Left lung (tissue), 10 donors: ENCODE data around the gene DIPK2B. TPM values are rescaled to one million over a fixed set of nuclear protein-coding genes. Genes with fewer than 3 reads are reported as not detected.

Experiments used
- ATAC-seq: fragments of 200-7000 bp; cut with Tn5 transposase; one replicate; pipeline ENCODE4 v1.9.1; 2020; ENCODE audit warnings: moderate library complexity
- DNase-seq, 4 donors: peaks; one replicate each; pipeline ENCODE4 v3.0.0-alpha.2; 2013 to 2020
- H3K27ac ChIP-seq, 2 donors: fragments of 200-600 bp; sonication (generic) in 1 of 2; one replicate each; pipeline versions ENCODE4 v1.5.0 to v1.8.0; 2020 to 2021
- H3K27me3 ChIP-seq, 2 donors: fragments of 200-600 bp; sonication (generic) in 1 of 2; one replicate each; pipeline versions ENCODE4 v1.5.0 to v1.8.0; 2020 to 2021
- H3K36me3 ChIP-seq, 2 donors: fragments of 200-600 bp; sonication (generic) in 1 of 2; one replicate each; pipeline versions ENCODE4 v1.5.0 to v1.8.0; 2020 to 2021
- H3K4me1 ChIP-seq, 2 donors: fragments of 200-600 bp; one replicate each; pipeline ENCODE4 v1.8.0; 2021
- H3K4me3 ChIP-seq, 2 donors: fragments of 200-600 bp; sonication (generic) in 1 of 2; one replicate each; pipeline versions ENCODE4 v1.5.0 to v1.8.0; 2020 to 2021; ENCODE audit warnings: mild to moderate bottlenecking in 1 of 2
- H3K9me3 ChIP-seq, 2 donors: fragments of 200-600 bp; sonication (generic) in 1 of 2; one replicate each; pipeline versions ENCODE4 v1.5.0 to v1.8.0; 2020 to 2021
- intact Hi-C, 2 donors: fragments of 100-400 bp; cut with DNase I; formaldehyde crosslinking; loops; one replicate each; pipeline versions ENCODE4 v1.11.2 to v1.14.2; 2022
- polyA plus RNA-seq, 6 donors: library from polyadenylated mRNA; unstranded; fragments of 120-200 nt; gene quantifications; one replicate each; pipeline ENCODE4 v1.2.1, GENCODE V29; 2013; ENCODE audit not compliant: insufficient read length in 6 of 6
- total RNA-seq, 2 donors: library from RNA; stranded (reverse); fragmentation: NEBNext Ultra II Directional; extraction: Animal tissue kit (Norgen Biotek cat#: 25700); gene quantifications; one replicate each; pipeline ENCODE4 v1.2.1, GENCODE V29; 2021
- TF ChIP-seq, protein P1 (sequence below), 2 donors: fragments of 200-600 bp; sonication (generic) in 1 of 2; IDR thresholded peaks; one replicate each; pipeline versions ENCODE4 v1.5.0 to v1.8.0; 2021; ENCODE audit warnings: antibody characterized with exemption in 2 of 2
- donor health status: DM: no; HTN: yes; CAD: no.
- donor health status: DM: no; HTN: no; CAD: no.

Gene DIPK2B
- total and polyA plus RNA-seq, 8 donors, result 9.2 to 40.6 (median 31.3) TPM

DNA sequence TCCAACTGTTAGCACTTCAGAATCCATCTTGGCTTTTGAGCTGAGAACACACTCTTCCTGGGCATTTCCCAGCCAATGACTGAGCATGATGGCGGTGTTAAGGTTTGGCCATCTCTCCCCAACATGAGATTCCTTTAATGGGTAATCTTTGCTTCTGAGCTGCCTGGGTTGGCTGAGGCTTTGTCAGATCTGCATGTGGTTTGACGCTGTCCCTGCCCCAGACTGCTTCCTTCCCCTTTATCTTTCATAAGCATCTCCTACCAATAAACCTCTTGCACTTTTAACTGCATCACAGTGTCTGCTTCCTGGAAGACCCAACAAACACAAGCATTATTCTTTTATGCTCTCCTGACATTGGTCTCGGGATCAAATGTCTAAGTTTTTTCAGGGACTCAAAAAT is 31.5 kb upstream of the DIPK2B start:
- DNase-seq, result no peak
- Histone ChIP-seq H3K4me3 (no peak overlapping the region), H3K36me3 (no peaks in the 10 kb centered on the region), H3K9me3 (no peaks in the 10 kb centered on the region), H3K27ac (no peak overlapping the region), H3K27me3 (no peaks in the 10 kb centered on the region), H3K4me1 (no peaks in the 10 kb centered on the region)
- TF ChIP-seq, protein P1, sequence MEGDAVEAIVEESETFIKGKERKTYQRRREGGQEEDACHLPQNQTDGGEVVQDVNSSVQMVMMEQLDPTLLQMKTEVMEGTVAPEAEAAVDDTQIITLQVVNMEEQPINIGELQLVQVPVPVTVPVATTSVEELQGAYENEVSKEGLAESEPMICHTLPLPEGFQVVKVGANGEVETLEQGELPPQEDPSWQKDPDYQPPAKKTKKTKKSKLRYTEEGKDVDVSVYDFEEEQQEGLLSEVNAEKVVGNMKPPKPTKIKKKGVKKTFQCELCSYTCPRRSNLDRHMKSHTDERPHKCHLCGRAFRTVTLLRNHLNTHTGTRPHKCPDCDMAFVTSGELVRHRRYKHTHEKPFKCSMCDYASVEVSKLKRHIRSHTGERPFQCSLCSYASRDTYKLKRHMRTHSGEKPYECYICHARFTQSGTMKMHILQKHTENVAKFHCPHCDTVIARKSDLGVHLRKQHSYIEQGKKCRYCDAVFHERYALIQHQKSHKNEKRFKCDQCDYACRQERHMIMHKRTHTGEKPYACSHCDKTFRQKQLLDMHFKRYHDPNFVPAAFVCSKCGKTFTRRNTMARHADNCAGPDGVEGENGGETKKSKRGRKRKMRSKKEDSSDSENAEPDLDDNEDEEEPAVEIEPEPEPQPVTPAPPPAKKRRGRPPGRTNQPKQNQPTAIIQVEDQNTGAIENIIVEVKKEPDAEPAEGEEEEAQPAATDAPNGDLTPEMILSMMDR (IDR thresholded peaks at IDR 0.05), result no peak
- intact Hi-C loops, result no loop called here
- ATAC-seq, result no peak

DNA sequence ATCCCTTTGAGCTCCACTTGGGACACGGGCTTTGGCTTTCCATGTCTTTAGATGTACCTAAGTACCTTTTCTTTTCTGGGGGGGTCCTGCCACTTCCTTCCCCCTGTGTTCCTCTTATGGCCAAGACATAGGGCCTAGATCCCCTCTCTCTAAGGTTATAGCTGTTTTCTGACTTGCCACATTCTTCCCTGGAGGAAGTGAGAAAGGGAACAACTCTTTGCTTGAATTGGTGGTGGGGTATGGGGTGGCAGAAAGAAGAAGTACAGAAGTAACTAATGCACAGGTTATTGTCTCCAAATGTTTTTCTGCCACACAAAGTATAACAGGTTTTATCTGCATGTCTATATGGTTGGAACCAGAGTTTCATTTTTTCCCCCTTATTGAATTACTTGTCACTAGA is 29.7 kb upstream of the DIPK2B start:
- no peaks in the 10 kb centered on the region for H3K4me1 ChIP-seq
- H3K36me3 ChIP-seq, result no peaks in the 10 kb centered on the region
- no peak overlapping the region for H3K27ac ChIP-seq
- no peak overlapping the region for H3K4me3 ChIP-seq
- H3K9me3 ChIP-seq, result no peaks in the 10 kb centered on the region
- no peaks in the 10 kb centered on the region for H3K27me3 ChIP-seq
- ATAC-seq, result no peak
- TF ChIP-seq, protein P1 (IDR thresholded peaks at IDR 0.05), result no peak
- intact Hi-C loops, result no loop called here
- DNase-seq, result no peak

DNA sequence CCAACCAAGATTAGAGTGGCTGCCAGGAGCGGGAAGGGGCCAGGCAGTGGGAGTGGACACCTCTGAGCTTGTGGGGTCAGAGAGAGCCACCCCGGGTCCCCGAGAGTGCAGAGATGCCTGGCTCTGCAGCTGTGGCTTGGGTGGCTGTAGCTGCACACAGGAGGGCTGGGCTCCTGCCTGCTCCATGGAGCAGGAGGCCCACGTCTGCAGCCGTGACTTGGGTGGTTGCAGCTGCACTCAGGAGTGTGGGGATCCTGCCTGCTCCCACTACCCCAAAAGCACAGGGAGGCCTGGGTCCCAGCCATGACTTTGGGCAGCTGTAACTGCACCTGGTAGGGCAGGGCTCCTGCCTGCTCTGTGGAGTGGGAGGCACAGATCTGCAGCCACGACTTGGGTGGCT is 28.7 kb upstream of the DIPK2B start:
- Histone ChIP-seq H3K27me3 (no peaks in the 10 kb centered on the region), H3K27ac (no peak overlapping the region), H3K36me3 (no peaks in the 10 kb centered on the region), H3K9me3 (no peaks in the 10 kb centered on the region), H3K4me1 (no peaks in the 10 kb centered on the region), H3K4me3 (no peak overlapping the region)
- TF ChIP-seq, protein P1 (IDR thresholded peaks at IDR 0.05), result no peak
- intact Hi-C loops, result no loop called here
- ATAC-seq, result no peak
- no peak for DNase-seq

DNA sequence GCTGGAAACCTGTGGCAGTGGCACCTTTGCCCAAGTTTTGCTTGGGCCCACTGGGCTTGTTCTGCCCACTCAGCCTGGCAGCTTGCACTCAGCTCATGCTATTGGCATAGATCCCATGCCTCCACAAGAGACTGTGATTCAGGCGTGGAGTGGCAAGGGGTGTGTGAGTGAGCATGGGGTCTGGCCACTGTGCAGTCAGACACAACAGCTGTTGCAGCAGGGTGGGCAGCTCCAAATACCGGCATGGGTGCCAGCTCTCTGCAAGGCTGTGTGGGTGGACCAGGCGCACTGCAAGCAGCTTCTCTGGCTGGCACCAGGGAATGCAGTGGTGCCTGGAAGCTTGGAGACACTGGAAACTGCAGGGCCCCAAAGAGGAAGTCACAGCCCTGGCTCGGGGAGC is 27.4 kb upstream of the DIPK2B start:
- Histone ChIP-seq H3K27me3 (no peaks in the 10 kb centered on the region), H3K4me1 (no peaks in the 10 kb centered on the region), H3K27ac (no peak overlapping the region), H3K9me3 (no peaks in the 10 kb centered on the region), H3K4me3 (no peak overlapping the region), H3K36me3 (no peaks in the 10 kb centered on the region)
- DNase-seq, result no peak
- TF ChIP-seq, protein P1 (IDR thresholded peaks at IDR 0.05), result no peak
- ATAC-seq, result no peak
- intact Hi-C loops, result no loop called here

DNA sequence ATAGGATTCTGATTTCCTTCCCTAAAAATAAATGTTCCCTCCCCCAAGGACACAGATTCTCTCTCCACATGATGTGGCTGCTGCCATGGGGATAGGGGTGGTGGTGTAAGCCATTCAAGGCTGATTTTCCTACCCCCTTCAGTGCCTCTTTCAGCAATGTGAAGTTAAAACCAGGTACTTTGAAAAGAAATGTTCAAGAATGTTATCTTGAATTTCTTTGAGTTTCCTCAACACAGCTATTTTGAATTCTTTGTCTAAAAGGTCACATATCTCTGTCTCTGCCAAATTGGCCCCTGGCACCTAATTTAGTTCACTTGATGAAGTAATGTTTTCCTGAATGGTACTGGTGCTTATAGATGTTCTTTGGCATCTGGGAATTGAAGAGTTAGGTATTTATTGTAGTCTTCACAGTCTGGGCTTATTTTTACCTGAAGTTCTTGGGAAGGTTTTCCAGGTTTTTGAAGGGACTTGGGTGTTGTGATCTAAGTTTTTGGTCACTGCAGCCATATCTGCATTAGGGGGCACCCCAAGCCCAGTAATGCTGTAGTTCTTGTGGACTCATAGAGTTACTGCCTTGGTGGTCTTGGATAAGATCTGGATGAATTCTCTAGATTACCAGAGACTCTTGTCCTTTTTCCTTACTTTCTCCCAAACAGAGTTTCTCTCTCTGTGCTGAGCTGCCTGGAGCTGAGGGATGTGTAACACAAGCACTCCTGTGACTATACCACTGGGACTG is 7.6 kb upstream of the DIPK2B start:
- Histone ChIP-seq H3K9me3 (no peaks in the 10 kb centered on the region), H3K36me3 (no peaks in the 10 kb centered on the region), H3K4me3 (no peak overlapping the region), H3K4me1 (no peaks in the 10 kb centered on the region), H3K27me3 (no peaks in the 10 kb centered on the region), H3K27ac (no peak overlapping the region)
- intact Hi-C loops, result no loop called here
- no peak for DNase-seq
- ATAC-seq, result no peak
- TF ChIP-seq, protein P1 (IDR thresholded peaks at IDR 0.05), result no peak
